GM06990 (cell line): ENCODE measurements around the gene EIF3F.

Experiments
- DNase-seq: peaks from one replicate; pipeline ENCODE4 v3.0.0-alpha.2; 2011; ENCODE audit not compliant: insufficient read length; ENCODE audit errors: extremely low read depth
- H3K27me3 ChIP-seq: replicated peaks from 2 replicates; pipeline ENCODE4 v1.6.0; 2011; ENCODE audit warnings: low read length; ENCODE audit not compliant: control insufficient read depth, insufficient read depth
- H3K36me3 ChIP-seq: 2 replicates; pipeline ENCODE4 v1.5.1; 2011; ENCODE audit warnings: low read length; ENCODE audit not compliant: control insufficient read depth, insufficient read depth
- H3K4me3 ChIP-seq: replicated peaks from 2 replicates; pipeline ENCODE4 v1.5.1; 2011; ENCODE audit warnings: low read depth, mild to moderate bottlenecking, control low read depth, low read length
- TF ChIP-seq, protein P1 (sequence below): IDR thresholded peaks from 2 replicates; pipeline ENCODE4 v1.5.1; 2011; ENCODE audit warnings: low read length, control low read depth, mild to moderate bottlenecking, inconsistent platforms; ENCODE audit not compliant: insufficient read depth, poor library complexity, severe bottlenecking

Gene EIF3F, protein sequence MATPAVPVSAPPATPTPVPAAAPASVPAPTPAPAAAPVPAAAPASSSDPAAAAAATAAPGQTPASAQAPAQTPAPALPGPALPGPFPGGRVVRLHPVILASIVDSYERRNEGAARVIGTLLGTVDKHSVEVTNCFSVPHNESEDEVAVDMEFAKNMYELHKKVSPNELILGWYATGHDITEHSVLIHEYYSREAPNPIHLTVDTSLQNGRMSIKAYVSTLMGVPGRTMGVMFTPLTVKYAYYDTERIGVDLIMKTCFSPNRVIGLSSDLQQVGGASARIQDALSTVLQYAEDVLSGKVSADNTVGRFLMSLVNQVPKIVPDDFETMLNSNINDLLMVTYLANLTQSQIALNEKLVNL

GRCh38 chr11:7986768-7987559 lies at the start of gene EIF3F:
Gene EIF3F, plus strand, starts transcription at chr11:7987337. Its CDS starts 16 bp downstream, at chr11:7987353.
- Histone ChIP-seq H3K36me3 (peaks cover 4% of the 10 kb centered on the region), H3K27me3 (no peaks in the 10 kb centered on the region), H3K4me3 (peak within 1 kb of the TSS; percentile 85)
- TF ChIP-seq, protein P1, sequence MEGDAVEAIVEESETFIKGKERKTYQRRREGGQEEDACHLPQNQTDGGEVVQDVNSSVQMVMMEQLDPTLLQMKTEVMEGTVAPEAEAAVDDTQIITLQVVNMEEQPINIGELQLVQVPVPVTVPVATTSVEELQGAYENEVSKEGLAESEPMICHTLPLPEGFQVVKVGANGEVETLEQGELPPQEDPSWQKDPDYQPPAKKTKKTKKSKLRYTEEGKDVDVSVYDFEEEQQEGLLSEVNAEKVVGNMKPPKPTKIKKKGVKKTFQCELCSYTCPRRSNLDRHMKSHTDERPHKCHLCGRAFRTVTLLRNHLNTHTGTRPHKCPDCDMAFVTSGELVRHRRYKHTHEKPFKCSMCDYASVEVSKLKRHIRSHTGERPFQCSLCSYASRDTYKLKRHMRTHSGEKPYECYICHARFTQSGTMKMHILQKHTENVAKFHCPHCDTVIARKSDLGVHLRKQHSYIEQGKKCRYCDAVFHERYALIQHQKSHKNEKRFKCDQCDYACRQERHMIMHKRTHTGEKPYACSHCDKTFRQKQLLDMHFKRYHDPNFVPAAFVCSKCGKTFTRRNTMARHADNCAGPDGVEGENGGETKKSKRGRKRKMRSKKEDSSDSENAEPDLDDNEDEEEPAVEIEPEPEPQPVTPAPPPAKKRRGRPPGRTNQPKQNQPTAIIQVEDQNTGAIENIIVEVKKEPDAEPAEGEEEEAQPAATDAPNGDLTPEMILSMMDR: peak; percentile 73
- DNase-seq: peak; percentile 88

DNA sequence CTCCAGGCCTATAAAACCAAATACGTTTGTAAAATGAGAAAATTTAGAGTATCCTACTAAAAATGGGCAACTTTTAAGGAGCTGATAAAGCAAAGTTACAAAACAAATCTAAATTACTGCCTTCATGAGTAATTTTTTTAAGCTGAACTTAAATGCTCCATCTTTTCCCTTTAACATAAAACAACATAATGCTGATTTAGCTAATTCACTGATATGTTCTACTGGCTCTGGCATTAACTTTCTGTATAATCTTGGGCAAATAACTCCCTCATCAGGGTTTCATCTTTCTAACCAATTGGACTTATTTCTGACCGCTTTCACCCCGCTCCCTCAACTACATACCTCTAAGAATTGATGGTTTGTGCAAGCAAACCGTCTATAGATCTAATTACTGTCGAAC lies 46.0 kb upstream of the EIF3F start:
- no peaks in the 10 kb centered on the region for H3K27me3 ChIP-seq
- no peaks in the 10 kb centered on the region for H3K36me3 ChIP-seq
- H3K4me3 ChIP-seq: no peak overlapping the region
- no peak for DNase-seq
- TF ChIP-seq, protein P1: no peak

DNA sequence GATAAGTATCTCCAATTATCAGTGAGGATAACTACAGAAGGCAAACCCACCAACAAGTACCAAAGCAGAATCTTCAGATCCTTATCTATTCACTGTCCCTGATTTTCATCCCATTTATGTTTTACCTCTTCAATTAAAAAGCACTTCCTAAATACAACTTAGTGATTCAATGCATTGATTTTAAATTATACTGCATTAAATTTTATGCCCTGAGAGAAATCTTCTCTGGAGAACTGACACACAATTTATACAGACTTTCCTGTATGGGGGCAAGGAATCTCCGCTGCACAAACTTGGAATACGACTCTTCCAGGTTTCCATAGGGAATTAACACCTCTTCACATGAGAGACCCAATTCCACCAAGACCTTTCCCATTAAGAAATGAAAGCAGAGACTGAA lies 45.5 kb upstream of the EIF3F start, which contains the start of gene OR10A3:
Gene OR10A3 (minus strand): TSS at position 101 of the 400 bp plus-strand sequence. CDS start 2,188 bp downstream, outside the sequence.
- no peak within 1 kb of the TSS for H3K4me3 ChIP-seq
- no peaks in the 10 kb centered on the region for H3K36me3 ChIP-seq
- DNase-seq: no peak
- TF ChIP-seq, protein P1: no peak
- no peaks in the 10 kb centered on the region for H3K27me3 ChIP-seq

GRCh38 chr11:7944123-7944522 lies 43.0 kb upstream of the EIF3F start:
- H3K4me3 ChIP-seq: no peak overlapping the region
- no peaks in the 10 kb centered on the region; the same call in 1 of the 2 replicates for H3K27me3 ChIP-seq
- TF ChIP-seq, protein P1: no peak
- H3K36me3 ChIP-seq: no peaks in the 10 kb centered on the region
- DNase-seq: no peak

GRCh38 chr11:7949934-7950333 lies 37.2 kb upstream of the EIF3F start:
- DNase-seq: no peak
- Histone ChIP-seq H3K27me3 (no peaks in the 10 kb centered on the region; the same call in 1 of the 2 replicates), H3K36me3 (no peaks in the 10 kb centered on the region), H3K4me3 (no peak overlapping the region)
- TF ChIP-seq, protein P1: no peak
